Left ventricle myocardium superior (tissue), 1 donor: ENCODE data around the gene SMAD3. TPM values are rescaled to one million over a fixed set of nuclear protein-coding genes. Genes with fewer than 3 reads are reported as not detected.
"Not testable (repeated sequence)": the region's sequence is repeated elsewhere in the genome, so short reads cannot be mapped to it uniquely, and the experiment has no call there.

Source experiments
- ATAC-seq: fragments of 200-7000 bp; cut with Tn5 transposase; one replicate; pipeline ENCODE4 v1.9.1; 2020; ENCODE audit warnings: mild to moderate bottlenecking, moderate library complexity
- DNase-seq: peaks from one replicate; pipeline ENCODE4 v3.0.0-alpha.2; 2020
- intact Hi-C: fragments of 100-400 bp; cut with micrococcal nuclease; formaldehyde crosslinking; loops from one replicate; pipeline ENCODE4 v1.11.0; 2022
- total RNA-seq: library from RNA; stranded (reverse); fragmentation: NEBNext Ultra II Directional; extraction: Animal tissue kit (Norgen Biotek cat#: 25700); gene quantifications from one replicate; pipeline ENCODE4 v1.2.1, GENCODE V29; 2021
- donor health status: DM: no; HTN: yes; CAD: no; lungs with severe emphysema.

The SMAD3 gene
- total RNA-seq, 1 donor from 2014 or later = 16.7 TPM

GRCh38 chr15:67146875-67147381 is 81.5 kb downstream of the SMAD3 start:
- ATAC-seq (peak; percentile 30), DNase-seq (no peak)
- intact Hi-C loops = no loop called here

- DNase-seq = no peak
- no peak for ATAC-seq
- intact Hi-C loops = no loop called here
Measured at GRCh38 chr15:67147396-67147949, 82.1 kb downstream of the SMAD3 start.

GRCh38 chr15:67148196-67148701 is 82.8 kb downstream of the SMAD3 start:
- no peak for ATAC-seq
- DNase-seq = no peak
- intact Hi-C loops = no loop called here

GRCh38 chr15:67149068-67149772 is 83.8 kb downstream of the SMAD3 start:
- intact Hi-C loops = no loop called here
- ATAC-seq (no peak), DNase-seq (no peak)

- DNase-seq = no peak
- no peak for ATAC-seq
- intact Hi-C loops = no loop called here
Measured at GRCh38 chr15:67149773-67150022, 84.3 kb downstream of the SMAD3 start.

- intact Hi-C loops = no loop called here
- ATAC-seq (peak; percentile 82), DNase-seq (peak; percentile 69)
Measured at GRCh38 chr15:67150023-67150860, 84.8 kb downstream of the SMAD3 start.

- no peak for DNase-seq
- intact Hi-C loops = no loop called here
- ATAC-seq = no peak
Measured at GRCh38 chr15:67152429-67152828, 87.0 kb downstream of the SMAD3 start.

- ATAC-seq, DNase-seq, intact Hi-C loops: not testable (repeated sequence)
Measured at GRCh38 chr15:67153044-67153443, 87.6 kb downstream of the SMAD3 start.

- DNase-seq (no peak), ATAC-seq (no peak)
- intact Hi-C loops = no loop called here
Measured at GRCh38 chr15:67154249-67154648, 88.8 kb downstream of the SMAD3 start.

- DNase-seq (no peak), ATAC-seq (no peak)
- intact Hi-C loops = no loop called here
Measured at GRCh38 chr15:67156426-67156825, 91.0 kb downstream of the SMAD3 start.

GRCh38 chr15:67156834-67157233 is 91.4 kb downstream of the SMAD3 start:
- no peak for ATAC-seq
- intact Hi-C loops = no loop called here
- DNase-seq = no peak

GRCh38 chr15:67157521-67158252 is 92.3 kb downstream of the SMAD3 start:
- DNase-seq (no peak), ATAC-seq (peak; percentile 42)
- intact Hi-C loops = no loop called here

GRCh38 chr15:67158367-67158766 is 93.0 kb downstream of the SMAD3 start:
- ATAC-seq (peak; percentile 77), DNase-seq (peak; percentile 56)
- intact Hi-C loops = no loop called here

- intact Hi-C loops = loop anchor here (10.0 kb wide), 2 partner anchors 87 to 93 kb away; partner anchors contain the start of genes AAGAB and IQCH
- no peak for DNase-seq
- ATAC-seq = no peak
Measured at GRCh38 chr15:67161412-67161811, 96.0 kb downstream of the SMAD3 start.

GRCh38 chr15:67161881-67162280 is 96.5 kb downstream of the SMAD3 start:
- intact Hi-C loops = loop anchor here (10.0 kb wide), 2 partner anchors 87 to 93 kb away; partner anchors contain the start of genes AAGAB and IQCH
- no peak for ATAC-seq
- DNase-seq = no peak

GRCh38 chr15:67163180-67163579 is 97.8 kb downstream of the SMAD3 start:
- no peak for ATAC-seq
- no peak for DNase-seq
- intact Hi-C loops = loop anchor here (10.0 kb wide), 2 partner anchors 88 to 92 kb away; partner anchors contain the start of genes AAGAB and IQCH

- peak; percentile 52 for DNase-seq
- intact Hi-C loops = loop anchor here (10.0 kb wide), 2 partner anchors 90 kb away; partner anchors contain the start of genes AAGAB and IQCH
- peak; percentile 58 for ATAC-seq
Measured at GRCh38 chr15:67164401-67164791, 99.0 kb downstream of the SMAD3 start.

- ATAC-seq (peak; percentile 7), DNase-seq (no peak)
- intact Hi-C loops = loop anchor here (10.0 kb wide), 2 partner anchors 90 kb away; partner anchors contain the start of genes AAGAB and IQCH
Measured at GRCh38 chr15:67164811-67165253, 99.4 kb downstream of the SMAD3 start.
